22Rv1 (cell line): Measurements from ENCODE around the gene TFAP2A.
A peak's percentile ranks its signal among the peaks of the same experiment; 100 is the strongest.

Experiments used
- ZFX ChIP-seq: fragments of 450-650 bp; IDR thresholded peaks from 2 replicates; pipeline ENCODE4 v1.6.1; 2017; ENCODE audit warnings: antibody characterized with exemption, borderline replicate concordance
- TF ChIP-seq, protein P1 (sequence below): fragments of 450-650 bp; IDR thresholded peaks from 2 replicates; pipeline ENCODE4 v1.5.1; 2017; ENCODE audit warnings: mild to moderate bottlenecking

DNA sequence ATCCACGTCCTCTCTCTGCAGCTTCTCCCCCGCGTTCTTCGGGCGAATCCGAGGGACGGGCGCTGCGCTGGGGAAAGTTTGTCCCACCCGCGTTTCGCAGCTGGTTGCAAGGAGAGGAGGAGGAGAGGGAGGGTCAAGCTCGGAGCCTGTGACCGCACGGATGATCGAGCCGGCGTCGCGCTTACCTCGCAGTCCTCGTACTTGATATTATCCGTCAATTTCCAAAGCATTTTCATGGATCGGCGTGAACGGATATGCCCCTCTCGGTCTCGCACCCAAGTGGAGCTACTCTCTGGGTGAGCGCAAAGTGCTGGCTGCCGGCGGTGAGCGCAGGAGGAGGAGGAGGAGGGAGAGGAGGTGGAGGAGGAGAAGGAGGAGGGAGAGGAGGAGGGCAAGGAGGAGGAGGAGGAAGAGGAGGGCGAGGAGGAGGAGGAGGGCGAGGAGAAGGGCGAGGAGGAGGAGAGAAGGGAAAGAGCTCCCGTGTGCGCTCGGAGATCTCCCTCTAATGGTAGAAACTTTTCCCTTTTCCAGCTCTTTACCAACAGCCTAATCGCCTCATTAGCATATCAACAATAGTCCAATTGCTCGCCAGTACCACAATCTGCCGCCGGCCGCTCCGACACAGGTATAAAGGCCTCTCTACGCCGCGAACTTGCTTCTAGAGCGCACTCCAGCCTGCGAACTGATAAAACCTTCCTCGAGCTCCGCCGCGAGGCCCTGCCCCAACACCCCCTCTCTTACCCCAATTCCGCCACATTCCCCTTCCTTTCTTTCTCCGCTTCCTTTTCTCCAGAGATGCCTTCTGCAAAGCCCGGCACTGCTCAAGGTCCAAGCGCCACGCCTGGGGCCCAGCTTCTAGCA lies at the start of gene TFAP2A:
- no peak for TF ChIP-seq ZFX
- TF ChIP-seq, protein P1, sequence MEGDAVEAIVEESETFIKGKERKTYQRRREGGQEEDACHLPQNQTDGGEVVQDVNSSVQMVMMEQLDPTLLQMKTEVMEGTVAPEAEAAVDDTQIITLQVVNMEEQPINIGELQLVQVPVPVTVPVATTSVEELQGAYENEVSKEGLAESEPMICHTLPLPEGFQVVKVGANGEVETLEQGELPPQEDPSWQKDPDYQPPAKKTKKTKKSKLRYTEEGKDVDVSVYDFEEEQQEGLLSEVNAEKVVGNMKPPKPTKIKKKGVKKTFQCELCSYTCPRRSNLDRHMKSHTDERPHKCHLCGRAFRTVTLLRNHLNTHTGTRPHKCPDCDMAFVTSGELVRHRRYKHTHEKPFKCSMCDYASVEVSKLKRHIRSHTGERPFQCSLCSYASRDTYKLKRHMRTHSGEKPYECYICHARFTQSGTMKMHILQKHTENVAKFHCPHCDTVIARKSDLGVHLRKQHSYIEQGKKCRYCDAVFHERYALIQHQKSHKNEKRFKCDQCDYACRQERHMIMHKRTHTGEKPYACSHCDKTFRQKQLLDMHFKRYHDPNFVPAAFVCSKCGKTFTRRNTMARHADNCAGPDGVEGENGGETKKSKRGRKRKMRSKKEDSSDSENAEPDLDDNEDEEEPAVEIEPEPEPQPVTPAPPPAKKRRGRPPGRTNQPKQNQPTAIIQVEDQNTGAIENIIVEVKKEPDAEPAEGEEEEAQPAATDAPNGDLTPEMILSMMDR: peak; percentile 63
